Activated T-cell treated with anti-CD3 and anti-CD28 coated beads for 4 hours (primary cell): Measurements from ENCODE around the gene KLHL4.
"Not testable (repeated sequence)": the region's sequence is repeated elsewhere in the genome, so short reads cannot be mapped to it uniquely, and the experiment has no call there.

Experiments used
- DNase-seq: peaks from one replicate; pipeline ENCODE4 v3.0.0-alpha.2; 2020

KLHL4 gene, protein sequence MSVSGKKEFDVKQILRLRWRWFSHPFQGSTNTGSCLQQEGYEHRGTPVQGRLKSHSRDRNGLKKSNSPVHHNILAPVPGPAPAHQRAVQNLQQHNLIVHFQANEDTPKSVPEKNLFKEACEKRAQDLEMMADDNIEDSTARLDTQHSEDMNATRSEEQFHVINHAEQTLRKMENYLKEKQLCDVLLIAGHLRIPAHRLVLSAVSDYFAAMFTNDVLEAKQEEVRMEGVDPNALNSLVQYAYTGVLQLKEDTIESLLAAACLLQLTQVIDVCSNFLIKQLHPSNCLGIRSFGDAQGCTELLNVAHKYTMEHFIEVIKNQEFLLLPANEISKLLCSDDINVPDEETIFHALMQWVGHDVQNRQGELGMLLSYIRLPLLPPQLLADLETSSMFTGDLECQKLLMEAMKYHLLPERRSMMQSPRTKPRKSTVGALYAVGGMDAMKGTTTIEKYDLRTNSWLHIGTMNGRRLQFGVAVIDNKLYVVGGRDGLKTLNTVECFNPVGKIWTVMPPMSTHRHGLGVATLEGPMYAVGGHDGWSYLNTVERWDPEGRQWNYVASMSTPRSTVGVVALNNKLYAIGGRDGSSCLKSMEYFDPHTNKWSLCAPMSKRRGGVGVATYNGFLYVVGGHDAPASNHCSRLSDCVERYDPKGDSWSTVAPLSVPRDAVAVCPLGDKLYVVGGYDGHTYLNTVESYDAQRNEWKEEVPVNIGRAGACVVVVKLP

GRCh38 chrX:87517571-87518141, at the start of gene KLHL4:
Gene KLHL4 (plus strand): TSS chrX:87517802. CDS start chrX:87517894, 92 bp downstream.
- no peak for DNase-seq

DNA sequence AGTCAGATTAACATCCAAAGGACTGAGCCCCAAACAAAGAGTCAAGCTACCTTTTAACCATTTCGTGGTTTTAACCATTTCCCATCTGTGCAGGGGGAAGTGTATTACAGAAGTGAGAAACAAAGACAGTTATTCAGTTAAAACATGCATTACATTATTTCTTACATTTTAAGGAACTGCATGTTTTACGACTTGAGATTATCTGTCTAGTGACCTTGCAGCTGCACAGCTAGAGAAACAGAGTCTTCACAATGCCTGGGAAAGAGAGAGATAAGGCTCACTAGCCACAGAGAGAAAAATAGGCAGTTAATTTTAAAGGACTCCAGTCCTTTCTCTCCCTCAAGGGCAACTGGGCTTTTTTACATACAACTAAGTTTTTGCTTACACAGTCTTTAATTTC, 48.7 kb upstream of the KLHL4 start:
- no peak for DNase-seq

GRCh38 chrX:87475793-87476192, 41.8 kb upstream of the KLHL4 start:
- DNase-seq, result no peak

GRCh38 chrX:87478703-87479102, 38.9 kb upstream of the KLHL4 start:
- DNase-seq, result not testable (repeated sequence)

DNA sequence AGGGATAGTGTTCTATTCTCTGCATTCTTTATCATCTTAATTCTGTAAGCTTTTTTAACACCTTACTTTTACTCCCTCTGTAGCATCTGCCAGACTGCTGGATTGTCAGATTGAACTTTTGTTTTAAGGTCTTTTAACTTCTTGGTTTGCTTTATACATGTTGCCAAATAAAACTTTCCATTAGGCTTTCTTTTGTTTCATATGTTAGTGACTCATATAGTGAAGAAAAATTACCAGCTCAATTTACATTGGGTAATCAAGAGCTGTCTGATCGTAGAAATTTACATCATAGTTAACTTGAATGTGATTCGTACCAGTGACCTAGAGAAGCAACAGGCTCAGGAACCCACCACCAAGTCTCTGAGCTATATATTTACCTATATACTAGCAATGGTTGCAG, 28.5 kb upstream of the KLHL4 start:
- no peak for DNase-seq

DNA sequence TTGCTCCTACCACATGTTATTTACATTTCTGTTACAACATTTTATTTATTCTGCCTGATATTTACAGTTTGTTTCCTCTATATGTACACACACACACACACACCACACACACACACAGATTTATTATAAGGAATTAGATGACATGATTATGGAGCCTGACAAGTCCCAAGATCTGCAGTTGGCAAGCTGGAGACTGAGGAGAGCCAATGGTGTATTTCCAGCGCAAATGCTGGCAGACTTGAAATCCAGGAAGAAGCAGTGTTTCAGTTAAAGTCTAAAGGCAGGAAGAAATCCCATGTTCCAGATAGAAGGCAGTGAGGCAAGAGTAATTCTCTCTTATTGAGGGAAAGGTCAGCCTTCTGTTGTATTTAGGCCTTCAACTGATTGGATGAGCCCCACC, 1.8 kb upstream of the KLHL4 start:
- no peak for DNase-seq

DNA sequence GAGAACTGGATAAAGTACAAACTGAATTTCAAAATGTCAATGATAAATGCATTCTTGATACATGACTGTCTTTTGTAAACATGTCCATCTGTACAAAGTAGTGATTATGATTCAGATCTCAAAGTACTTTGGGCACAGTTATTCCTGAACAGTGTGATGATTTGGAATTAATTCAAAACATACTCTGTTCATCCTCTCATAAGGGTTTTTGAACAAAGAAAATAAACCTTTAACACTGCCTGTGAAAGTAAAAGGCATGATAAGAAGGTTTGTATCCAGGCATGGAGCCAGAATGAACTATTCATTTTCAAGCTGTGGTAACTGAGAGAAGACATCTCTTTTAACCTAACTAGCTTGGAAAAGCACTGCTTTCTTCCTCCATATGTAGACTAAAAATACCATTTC, 883 bp upstream of the KLHL4 start:
- no peak for DNase-seq

DNA sequence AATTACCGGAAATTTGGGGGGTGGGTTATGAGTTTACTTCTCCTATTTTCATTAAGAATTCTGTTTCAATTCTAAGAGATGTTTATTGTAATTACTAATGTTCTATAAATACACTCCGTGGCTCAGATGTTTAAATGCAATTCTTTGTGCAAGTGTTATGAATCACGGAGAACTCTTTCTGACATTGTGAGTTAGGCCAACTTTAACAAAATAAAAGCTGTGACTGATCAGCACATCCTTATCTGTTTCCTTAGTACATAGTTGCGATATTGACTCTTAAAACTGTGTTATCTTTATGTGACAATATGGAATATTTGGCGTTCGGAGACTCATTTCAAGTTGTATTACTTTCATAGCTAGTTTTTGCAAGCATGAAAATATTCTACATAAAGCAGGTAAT, 902 bp downstream of the KLHL4 start:
- no peak for DNase-seq

DNA sequence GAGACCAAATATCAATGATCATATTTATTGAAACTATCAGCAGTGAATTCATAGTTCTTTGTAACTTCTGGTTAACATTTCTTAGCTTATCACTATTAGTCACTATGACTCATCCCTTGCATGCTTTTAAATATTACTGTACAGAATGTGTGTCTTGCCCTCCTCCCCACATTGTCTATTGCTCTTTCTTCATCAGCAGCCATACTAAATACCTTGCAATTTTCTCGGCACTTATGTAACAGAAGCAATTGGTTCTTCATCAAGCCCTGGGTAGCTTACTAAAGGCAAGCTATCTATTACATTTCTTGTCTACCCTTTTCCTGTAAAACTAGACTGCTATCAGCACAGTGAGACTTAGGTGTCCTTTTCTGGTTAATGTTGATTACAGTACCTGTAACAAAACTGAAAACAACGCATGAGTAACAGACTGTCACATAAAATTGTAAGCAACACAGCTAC, 8.2 kb downstream of the KLHL4 start:
- no peak for DNase-seq

DNA sequence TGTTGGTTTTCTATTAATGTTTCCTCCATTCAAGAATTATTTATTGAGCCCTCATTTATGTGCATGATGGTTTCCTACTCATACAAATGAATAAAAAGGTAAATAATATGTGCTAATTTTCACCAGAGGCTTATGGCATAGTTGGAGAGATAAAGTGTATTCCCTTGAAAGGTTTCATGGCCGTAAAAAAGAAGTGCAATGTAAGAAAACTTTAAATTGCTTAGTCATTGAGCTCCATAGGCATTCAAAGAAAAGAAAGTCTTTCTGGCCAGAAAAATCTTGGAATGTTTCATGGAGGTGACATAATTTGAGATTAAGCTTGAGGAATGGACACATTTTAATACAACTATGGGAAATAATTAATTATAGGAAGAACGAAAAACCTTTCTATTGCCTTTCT, 8.7 kb downstream of the KLHL4 start:
- no peak for DNase-seq

- DNase-seq, result no peak
Measured at GRCh38 chrX:87528487-87528886, 10.9 kb downstream of the KLHL4 start.

GRCh38 chrX:87571964-87572363, 54.4 kb downstream of the KLHL4 start:
- DNase-seq, result no peak

DNA sequence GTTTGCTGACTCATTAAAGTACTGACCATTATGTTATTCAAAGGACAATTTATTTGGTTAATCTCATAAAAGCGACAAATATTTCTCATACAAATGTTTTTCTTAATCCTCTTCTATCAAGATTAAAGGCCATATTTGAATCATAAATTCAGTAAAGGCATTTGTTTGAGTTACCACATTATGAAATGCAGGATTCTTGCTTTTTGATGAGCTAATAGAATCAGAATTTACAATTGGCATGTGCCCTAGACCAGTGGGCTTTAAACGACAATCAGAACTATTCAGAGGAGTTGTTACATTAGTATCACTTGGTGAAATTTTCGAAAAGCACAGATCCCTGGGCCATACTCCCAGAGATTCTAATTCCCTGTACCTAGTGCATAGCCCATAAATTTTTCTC, 55.3 kb downstream of the KLHL4 start:
- no peak for DNase-seq

GRCh38 chrX:87578978-87579377, 61.4 kb downstream of the KLHL4 start:
- no peak for DNase-seq

DNA sequence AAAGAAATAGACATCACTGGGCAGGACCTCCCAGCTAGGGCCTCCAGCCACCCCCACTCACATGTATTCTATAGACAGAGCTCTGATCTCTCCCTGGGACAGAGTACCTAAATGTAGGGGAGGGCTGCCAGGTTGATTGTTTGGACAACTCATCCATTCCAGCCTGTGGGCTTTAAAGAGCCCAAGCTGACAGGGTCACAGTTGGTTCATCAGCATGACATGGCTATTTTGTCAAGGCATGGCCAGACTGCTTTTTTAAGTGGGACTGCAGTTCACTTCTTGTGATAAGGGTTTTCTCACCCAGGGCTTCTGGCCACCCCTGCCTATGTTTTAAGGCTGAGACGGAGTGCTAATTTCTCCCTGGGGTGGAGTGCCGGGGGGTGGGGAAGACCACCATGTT, 63.3 kb downstream of the KLHL4 start:
- DNase-seq, result no peak

GRCh38 chrX:87582453-87582852, 64.9 kb downstream of the KLHL4 start:
- DNase-seq, result no peak

DNA sequence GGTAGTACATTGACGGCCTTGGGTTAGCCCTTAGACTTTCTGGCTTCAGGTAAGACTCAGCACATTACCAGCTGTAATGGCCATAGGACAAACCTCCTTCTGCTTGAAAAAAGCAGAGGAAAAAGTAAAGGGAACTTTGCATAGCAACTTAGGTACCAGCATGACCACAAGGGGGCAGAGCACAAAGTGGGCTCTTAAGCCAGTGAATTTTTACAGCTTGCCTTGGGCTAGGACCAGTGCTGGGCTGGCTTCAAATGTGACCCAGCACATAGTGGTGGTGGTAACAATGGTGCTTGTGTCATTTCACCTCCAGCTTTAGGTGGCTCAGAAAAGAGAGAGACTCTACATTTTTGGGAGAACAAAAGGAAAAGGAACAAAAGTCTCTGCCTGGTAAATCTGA, 66.1 kb downstream of the KLHL4 start:
- no peak for DNase-seq

DNA sequence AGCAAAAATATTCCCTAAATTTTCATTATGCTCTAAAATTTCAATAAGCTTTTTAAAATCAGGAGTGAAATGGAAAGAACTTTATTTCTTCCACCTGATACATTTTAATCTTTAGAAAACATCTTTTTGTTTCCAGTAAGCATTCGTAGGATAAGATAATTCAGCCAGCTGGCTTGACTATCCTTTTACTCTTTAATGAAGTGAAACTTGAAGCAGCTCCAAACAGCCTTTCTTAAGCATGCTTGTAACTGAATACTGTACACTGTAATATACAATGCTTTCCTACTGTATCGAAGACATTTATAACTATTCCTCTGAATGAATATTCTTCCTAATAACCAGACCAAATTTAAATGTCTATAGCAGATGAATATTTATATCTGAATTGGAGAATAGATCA, 98.8 kb downstream of the KLHL4 start:
- DNase-seq, result no peak

DNA sequence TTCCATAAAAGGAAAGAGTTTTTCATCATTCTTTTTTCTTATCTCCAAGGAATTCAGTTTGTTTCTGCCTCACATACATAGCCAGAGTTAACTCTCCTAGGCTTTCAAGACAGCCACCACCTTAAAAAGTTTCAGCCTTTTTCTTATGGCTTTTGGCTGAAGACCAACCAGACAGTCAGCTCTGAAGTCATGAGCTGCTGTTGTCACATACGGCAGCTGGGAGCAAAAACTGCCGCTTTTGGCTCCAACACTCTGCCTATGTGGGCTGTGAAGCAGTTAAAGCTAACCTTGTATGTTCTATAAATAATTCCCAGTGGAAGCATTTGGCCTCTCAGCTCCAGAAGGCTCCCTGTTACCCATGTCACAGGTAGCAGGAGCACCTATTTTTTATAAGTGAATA, 104.1 kb downstream of the KLHL4 start:
- no peak for DNase-seq

GRCh38 chrX:87626996-87627395, 109.4 kb downstream of the KLHL4 start:
- no peak for DNase-seq

GRCh38 chrX:87634361-87634760, 116.8 kb downstream of the KLHL4 start:
- DNase-seq, result no peak

GRCh38 chrX:87636533-87636932, 118.9 kb downstream of the KLHL4 start:
- no peak for DNase-seq

DNA sequence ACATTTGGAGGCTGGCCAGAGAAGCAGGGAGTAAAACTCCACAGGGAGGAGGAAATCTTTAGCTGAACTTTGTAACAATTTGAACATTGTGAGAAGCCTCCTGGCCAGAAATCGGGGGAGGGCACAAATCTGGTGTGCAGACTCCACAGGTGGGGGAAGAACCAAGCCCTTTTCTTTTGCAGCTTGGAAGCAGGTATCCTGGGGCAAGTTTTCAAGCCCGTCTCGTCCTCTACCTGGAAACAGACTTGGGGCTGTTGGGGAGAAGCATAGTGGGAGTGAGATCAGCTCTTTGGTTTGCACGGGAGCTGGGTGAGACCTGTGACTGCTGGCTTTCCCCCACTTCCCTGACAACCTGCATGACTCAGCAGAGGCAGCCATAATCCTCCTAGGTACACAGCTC, 123.8 kb downstream of the KLHL4 start:
- not testable (repeated sequence) for DNase-seq

- DNase-seq, result no peak
Measured at GRCh38 chrX:87661761-87662160, 144.2 kb downstream of the KLHL4 start.
